DOHH2 (cell line): ENCODE measurements around the gene ROBO2.

Experiments
- H3F3A ChIP-seq: fragments of 200-600 bp; sonication (generic), shearing (Covaris generic); 2 replicates; pipeline ENCODE4 v1.6.0; 2016; ENCODE audit warnings: antibody characterized with exemption, mild to moderate bottlenecking; ENCODE audit not compliant: control insufficient read depth, insufficient read depth
- H3K27ac ChIP-seq: fragments of 200-600 bp; sonication (generic); 2 replicates; pipeline ENCODE4 v1.5.1; 2014; ENCODE audit warnings: low read depth, mild to moderate bottlenecking, low read length, moderate library complexity
- H3K27me3 ChIP-seq: fragments of 200-600 bp; sonication (generic); 2 replicates; pipeline ENCODE4 v1.6.1; 2014; ENCODE audit warnings: mild to moderate bottlenecking, low read length, mixed read lengths; ENCODE audit not compliant: control insufficient read depth
- H3K36me3 ChIP-seq: fragments of 200-600 bp; sonication (generic); 2 replicates; pipeline ENCODE4 v1.6.1; 2014; ENCODE audit warnings: mild to moderate bottlenecking, low read length, moderate library complexity, mixed read lengths; ENCODE audit not compliant: control insufficient read depth
- H3K4me1 ChIP-seq: fragments of 200-600 bp; sonication (generic); 2 replicates; pipeline ENCODE4 v1.6.1; 2014; ENCODE audit warnings: mild to moderate bottlenecking, low read length, mixed read lengths; ENCODE audit not compliant: control insufficient read depth
- H3K4me2 ChIP-seq: fragments of 200-600 bp; sonication (generic); 2 replicates; pipeline ENCODE4 v1.6.0; 2014; ENCODE audit warnings: mild to moderate bottlenecking, low read length, moderate library complexity
- H3K4me3 ChIP-seq: fragments of 200-600 bp; sonication (generic); 2 replicates; pipeline ENCODE4 v1.5.1; 2014; ENCODE audit warnings: mild to moderate bottlenecking, low read length, mixed read lengths
- H3K79me2 ChIP-seq: fragments of 200-600 bp; sonication (generic); 2 replicates; pipeline ENCODE4 v1.6.1; 2014; ENCODE audit warnings: mild to moderate bottlenecking, low read length, mixed read lengths; ENCODE audit not compliant: control insufficient read depth
- H3K9me2 ChIP-seq: fragments of 200-600 bp; sonication (generic); replicated peaks from 2 replicates; pipeline ENCODE4 v1.6.1; 2014; ENCODE audit warnings: mild to moderate bottlenecking, low read length, mixed read lengths; ENCODE audit not compliant: control insufficient read depth
- H3K9me3 ChIP-seq: fragments of 200-600 bp; sonication (generic); 2 replicates; pipeline ENCODE4 v1.6.1; 2014; ENCODE audit warnings: antibody characterized with exemption, low read length, mixed read lengths; ENCODE audit not compliant: control insufficient read depth, insufficient read depth
- H4K20me1 ChIP-seq: fragments of 200-600 bp; sonication (generic); 2 replicates; pipeline ENCODE4 v1.6.0; 2014; ENCODE audit warnings: low read depth, mild to moderate bottlenecking, antibody characterized with exemption, low read length, moderate library complexity; ENCODE audit not compliant: control insufficient read depth, insufficient read depth
- EZH2phosphoT487 ChIP-seq: fragments of 200-600 bp; sonication (generic); IDR thresholded peaks from 2 replicates; pipeline ENCODE4 v1.6.1; 2017; ENCODE audit warnings: borderline replicate concordance, mild to moderate bottlenecking, antibody characterized with exemption, low read length, moderate library complexity, mixed read lengths
- TF ChIP-seq, protein P1 (sequence below): fragments of 200-600 bp; sonication (generic); IDR thresholded peaks from one replicate; pipeline ENCODE4 v1.5.1; 2014; ENCODE audit warnings: antibody characterized with exemption, mild to moderate bottlenecking, low read depth, low read length; ENCODE audit not compliant: poor library complexity, severe bottlenecking

ROBO2 gene

DNA sequence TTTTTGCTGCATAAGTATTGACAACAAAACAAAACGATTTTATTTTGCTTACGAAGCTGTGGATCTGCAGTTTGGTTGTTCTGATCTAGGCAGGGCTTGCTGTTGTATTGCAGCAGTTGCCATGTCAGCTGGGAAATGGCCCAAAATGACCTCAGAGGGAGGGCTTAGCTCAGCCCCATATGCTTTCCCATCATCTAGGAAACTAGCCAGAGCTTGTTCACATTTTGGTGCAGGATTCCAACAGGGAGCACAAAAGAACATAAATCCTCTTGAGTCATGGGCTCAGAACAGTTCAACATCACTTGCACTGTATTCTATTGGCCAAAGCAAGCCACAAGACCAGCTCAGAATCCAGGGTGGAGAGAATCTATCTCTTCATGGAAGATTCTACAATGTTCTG, 42.2 kb upstream of the ROBO2 start:
- no peaks in the 10 kb centered on the region for H3K27me3 ChIP-seq
- no peak overlapping the region for H3K27ac ChIP-seq
- H3K9me2 ChIP-seq: no peaks in the 10 kb centered on the region
- no peak overlapping the region for H3K4me3 ChIP-seq
- no peaks in the 10 kb centered on the region for H3K79me2 ChIP-seq
- no peaks in the 10 kb centered on the region for H4K20me1 ChIP-seq
- TF ChIP-seq, protein P1, sequence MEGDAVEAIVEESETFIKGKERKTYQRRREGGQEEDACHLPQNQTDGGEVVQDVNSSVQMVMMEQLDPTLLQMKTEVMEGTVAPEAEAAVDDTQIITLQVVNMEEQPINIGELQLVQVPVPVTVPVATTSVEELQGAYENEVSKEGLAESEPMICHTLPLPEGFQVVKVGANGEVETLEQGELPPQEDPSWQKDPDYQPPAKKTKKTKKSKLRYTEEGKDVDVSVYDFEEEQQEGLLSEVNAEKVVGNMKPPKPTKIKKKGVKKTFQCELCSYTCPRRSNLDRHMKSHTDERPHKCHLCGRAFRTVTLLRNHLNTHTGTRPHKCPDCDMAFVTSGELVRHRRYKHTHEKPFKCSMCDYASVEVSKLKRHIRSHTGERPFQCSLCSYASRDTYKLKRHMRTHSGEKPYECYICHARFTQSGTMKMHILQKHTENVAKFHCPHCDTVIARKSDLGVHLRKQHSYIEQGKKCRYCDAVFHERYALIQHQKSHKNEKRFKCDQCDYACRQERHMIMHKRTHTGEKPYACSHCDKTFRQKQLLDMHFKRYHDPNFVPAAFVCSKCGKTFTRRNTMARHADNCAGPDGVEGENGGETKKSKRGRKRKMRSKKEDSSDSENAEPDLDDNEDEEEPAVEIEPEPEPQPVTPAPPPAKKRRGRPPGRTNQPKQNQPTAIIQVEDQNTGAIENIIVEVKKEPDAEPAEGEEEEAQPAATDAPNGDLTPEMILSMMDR: no peak
- TF ChIP-seq EZH2phosphoT487: no peak
- H3K4me1 ChIP-seq: no peaks in the 10 kb centered on the region
- H3K36me3 ChIP-seq: no peaks in the 10 kb centered on the region
- no peaks in the 10 kb centered on the region for H3F3A ChIP-seq
- H3K9me3 ChIP-seq: no peaks in the 10 kb centered on the region; the same call in 1 of the 2 replicates
- H3K4me2 ChIP-seq: no peak overlapping the region

DNA sequence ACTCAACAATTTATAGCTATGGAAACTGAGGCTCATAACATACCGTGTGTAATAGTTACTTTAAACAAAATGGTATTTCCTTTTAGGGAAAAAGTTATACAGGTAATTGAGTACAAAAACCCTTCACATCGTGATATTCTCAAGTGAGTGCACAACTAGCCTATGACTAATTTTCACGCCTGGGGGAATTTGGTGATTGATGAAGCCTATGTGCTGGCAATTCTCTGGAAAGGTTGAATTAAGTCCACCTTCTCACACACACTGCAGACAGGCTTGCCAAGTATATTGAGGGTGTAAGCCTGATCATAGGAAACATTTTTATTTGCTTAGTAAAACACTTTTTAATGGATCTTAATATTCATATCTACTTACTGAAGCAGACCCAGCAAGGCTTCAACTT, 41.3 kb upstream of the ROBO2 start:
- Histone ChIP-seq H3K36me3 (no peaks in the 10 kb centered on the region), H3K4me3 (no peak overlapping the region), H3K27ac (no peak overlapping the region), H3K9me2 (no peaks in the 10 kb centered on the region), H3K79me2 (no peaks in the 10 kb centered on the region), H3K27me3 (no peaks in the 10 kb centered on the region), H3K4me2 (no peak overlapping the region), H3K4me1 (no peaks in the 10 kb centered on the region), H4K20me1 (no peaks in the 10 kb centered on the region), H3K9me3 (no peaks in the 10 kb centered on the region; the same call in 1 of the 2 replicates), H3F3A (no peaks in the 10 kb centered on the region)
- TF ChIP-seq, protein P1: no peak
- TF ChIP-seq EZH2phosphoT487: no peak

DNA sequence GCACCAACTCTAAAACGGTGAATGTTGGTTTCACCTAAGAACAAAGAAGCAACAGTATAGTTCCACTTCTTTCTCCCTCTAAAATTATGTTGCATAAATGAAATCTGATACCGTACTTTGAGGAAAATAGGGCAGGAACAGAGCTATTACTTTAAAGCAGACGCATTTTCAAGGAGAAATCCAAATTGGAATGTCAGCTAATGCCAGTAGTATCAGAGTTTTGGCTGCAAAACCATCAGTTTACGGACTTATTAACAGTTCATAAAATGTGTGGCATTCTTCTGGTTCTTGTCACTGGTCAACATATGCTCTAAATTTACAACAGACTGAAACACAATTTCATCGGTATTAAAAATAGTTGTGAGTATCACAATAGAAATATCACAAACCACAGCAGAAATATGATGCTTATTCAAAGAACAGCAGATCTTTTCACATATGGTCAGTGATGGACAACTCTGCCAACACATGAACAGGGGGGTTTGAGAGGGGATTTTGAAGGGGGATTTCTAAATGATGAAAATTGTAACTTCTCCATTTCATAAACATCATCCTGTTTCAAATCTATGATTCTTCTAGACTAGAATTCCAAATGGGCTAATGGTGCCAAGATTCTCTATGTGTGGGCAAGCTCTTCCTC, 38.7 kb upstream of the ROBO2 start:
- H3K36me3 ChIP-seq: no peaks in the 10 kb centered on the region
- H3K9me2 ChIP-seq: no peaks in the 10 kb centered on the region
- H3F3A ChIP-seq: no peaks in the 10 kb centered on the region
- H3K9me3 ChIP-seq: no peaks in the 10 kb centered on the region; the same call in 1 of the 2 replicates
- H3K27ac ChIP-seq: no peak overlapping the region
- no peak for TF ChIP-seq EZH2phosphoT487
- TF ChIP-seq, protein P1: no peak
- H4K20me1 ChIP-seq: no peaks in the 10 kb centered on the region
- no peaks in the 10 kb centered on the region for H3K27me3 ChIP-seq
- no peaks in the 10 kb centered on the region for H3K79me2 ChIP-seq
- no peaks in the 10 kb centered on the region for H3K4me1 ChIP-seq
- H3K4me3 ChIP-seq: no peak overlapping the region
- no peak overlapping the region for H3K4me2 ChIP-seq
